Measurements from ENCODE around the gene CFAP410. TPM values are rescaled to one million over a fixed set of nuclear protein-coding genes. Genes with fewer than 3 reads are reported as not detected.

Gene CFAP410
- total RNA-seq, 1 donor from 2014 or later, result 23.9 TPM

DNA sequence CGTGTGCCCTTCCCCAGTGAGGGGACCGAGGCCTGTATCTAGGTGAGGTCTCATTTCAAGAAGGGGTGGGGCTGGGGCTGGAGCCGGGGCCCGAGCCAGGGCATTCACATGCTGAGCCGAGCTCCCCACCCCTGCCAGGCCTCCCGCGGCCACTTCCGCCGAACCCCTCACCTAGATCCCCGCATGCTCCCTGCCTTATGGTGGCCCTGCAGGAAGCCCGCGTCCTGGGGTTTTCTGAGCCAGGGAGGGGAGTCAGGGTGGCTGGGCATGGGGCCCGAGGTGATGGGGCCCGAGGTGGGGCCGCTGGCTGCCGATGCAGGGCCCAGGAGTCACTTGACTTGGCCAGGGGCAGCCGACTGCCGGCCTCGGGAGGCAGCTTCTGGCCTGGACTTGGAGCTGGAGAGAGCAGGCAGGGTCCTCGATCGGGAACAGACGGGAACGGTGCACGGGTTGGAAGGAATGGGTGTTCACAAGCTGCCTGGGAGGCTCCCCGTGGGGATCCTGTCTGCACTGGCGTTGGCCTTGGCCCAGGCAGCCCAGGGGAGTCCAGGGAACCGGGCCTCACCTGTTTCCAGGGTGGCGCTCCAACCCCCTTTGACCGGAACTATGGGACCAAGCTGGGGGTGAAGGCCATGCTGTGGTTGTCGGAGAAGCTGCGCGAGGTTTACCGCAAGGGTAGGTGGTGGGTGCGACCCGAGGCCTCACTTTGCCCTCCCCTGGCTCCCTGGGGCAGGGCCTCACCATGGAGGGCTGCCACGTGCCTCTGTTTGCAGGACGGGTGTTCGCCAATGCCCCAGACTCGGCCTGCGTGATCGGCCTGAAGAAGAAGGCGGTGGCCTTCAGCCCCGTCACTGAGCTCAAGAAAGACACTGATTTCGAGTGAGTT is 13.6 kb downstream of the CFAP410 start:
- Mint-ChIP-seq H3K27ac (ENCODE audit: unreplicated experiment) (no peak overlapping the region), H3K27me3 (ENCODE audit: low read depth) (no peaks in the 10 kb centered on the region)

DNA sequence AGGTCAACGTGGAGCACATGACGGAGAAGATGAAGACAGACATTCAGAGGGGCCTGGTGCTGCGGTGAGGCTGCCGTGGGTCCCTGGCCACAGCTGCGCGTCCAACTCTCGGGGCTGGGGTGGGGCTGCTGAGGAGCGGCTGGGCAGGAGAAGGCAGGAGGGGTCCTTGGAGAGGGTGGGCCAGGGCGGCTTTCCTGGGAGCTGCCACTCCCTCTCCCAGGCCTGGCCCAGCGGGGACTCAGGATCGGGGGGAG is 14.4 kb downstream of the CFAP410 start:
- no peak overlapping the region for H3K4me3 Mint-ChIP-seq
- no peaks in the 10 kb centered on the region for H3K27me3 Mint-ChIP-seq (ENCODE audit: low read depth)
- TF ChIP-seq, protein P1, sequence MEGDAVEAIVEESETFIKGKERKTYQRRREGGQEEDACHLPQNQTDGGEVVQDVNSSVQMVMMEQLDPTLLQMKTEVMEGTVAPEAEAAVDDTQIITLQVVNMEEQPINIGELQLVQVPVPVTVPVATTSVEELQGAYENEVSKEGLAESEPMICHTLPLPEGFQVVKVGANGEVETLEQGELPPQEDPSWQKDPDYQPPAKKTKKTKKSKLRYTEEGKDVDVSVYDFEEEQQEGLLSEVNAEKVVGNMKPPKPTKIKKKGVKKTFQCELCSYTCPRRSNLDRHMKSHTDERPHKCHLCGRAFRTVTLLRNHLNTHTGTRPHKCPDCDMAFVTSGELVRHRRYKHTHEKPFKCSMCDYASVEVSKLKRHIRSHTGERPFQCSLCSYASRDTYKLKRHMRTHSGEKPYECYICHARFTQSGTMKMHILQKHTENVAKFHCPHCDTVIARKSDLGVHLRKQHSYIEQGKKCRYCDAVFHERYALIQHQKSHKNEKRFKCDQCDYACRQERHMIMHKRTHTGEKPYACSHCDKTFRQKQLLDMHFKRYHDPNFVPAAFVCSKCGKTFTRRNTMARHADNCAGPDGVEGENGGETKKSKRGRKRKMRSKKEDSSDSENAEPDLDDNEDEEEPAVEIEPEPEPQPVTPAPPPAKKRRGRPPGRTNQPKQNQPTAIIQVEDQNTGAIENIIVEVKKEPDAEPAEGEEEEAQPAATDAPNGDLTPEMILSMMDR (conservative IDR thresholded peaks at IDR 0.05), result no peak
- H3K9me3 Mint-ChIP-seq, result no peaks in the 10 kb centered on the region
- no peaks in the 10 kb centered on the region for H3K4me1 Mint-ChIP-seq
- no peaks in the 10 kb centered on the region for H3K36me3 Mint-ChIP-seq (ENCODE audit: low read depth)
- no peak overlapping the region for H3K27ac Mint-ChIP-seq (ENCODE audit: unreplicated experiment)
- no peak for DNase-seq (ENCODE audit: low read depth, low spot score)

More for the DNA sequence above, 13.6 kb downstream of the CFAP410 start:
- H3K4me1 Mint-ChIP-seq, result no peaks in the 10 kb centered on the region
- no peak for DNase-seq (ENCODE audit: low read depth, low spot score)
- no peaks in the 10 kb centered on the region for H3K36me3 Mint-ChIP-seq (ENCODE audit: low read depth)
- TF ChIP-seq, protein P1 (conservative IDR thresholded peaks at IDR 0.05), result no peak
- no peak overlapping the region for H3K4me3 Mint-ChIP-seq
- H3K9me3 Mint-ChIP-seq, result no peaks in the 10 kb centered on the region

DNA sequence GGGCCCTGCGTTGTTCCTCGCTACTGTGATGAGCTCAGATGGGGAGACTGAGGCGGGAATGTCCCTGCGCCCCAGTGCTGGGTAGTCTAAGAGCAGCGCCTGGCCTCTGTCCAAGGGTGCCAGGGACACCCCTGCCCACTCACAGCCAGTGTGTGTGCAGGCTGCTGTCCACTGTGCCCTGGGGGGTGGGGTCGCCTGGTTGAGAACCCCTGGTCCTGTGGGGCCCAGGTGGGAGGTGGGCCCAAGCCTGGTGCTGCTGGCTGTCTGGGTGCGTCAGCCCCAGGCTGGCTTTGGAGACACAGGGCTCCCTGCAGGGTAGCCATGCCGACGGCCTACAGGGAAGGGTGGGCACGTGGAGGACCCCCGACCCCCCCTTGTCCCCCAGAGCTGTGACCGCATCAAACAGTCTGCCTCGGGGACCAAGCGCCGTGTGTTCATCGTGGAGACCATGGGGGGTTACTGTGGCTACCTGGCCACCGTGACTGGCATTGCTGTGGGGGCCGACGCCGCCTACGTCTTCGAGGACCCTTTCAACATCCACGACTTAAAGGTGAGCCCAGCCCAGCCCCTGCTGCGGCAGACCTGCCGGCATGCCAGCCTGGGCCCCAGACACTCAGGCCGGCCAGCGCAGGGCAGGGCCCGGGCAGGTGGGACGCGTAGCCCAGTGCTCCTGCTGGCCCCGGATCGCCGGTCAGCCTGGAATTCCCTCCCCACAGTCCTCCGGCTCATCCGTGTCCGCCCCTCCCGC is 14.9 kb downstream of the CFAP410 start:
- Mint-ChIP-seq H3K27me3 (ENCODE audit: low read depth) (no peaks in the 10 kb centered on the region), H3K36me3 (ENCODE audit: low read depth) (no peaks in the 10 kb centered on the region), H3K27ac (ENCODE audit: unreplicated experiment) (no peak overlapping the region), H3K4me1 (no peaks in the 10 kb centered on the region), H3K9me3 (no peaks in the 10 kb centered on the region), H3K4me3 (no peak overlapping the region)
- TF ChIP-seq, protein P1 (conservative IDR thresholded peaks at IDR 0.05), result no peak
- no peak for DNase-seq (ENCODE audit: low read depth, low spot score)

DNA sequence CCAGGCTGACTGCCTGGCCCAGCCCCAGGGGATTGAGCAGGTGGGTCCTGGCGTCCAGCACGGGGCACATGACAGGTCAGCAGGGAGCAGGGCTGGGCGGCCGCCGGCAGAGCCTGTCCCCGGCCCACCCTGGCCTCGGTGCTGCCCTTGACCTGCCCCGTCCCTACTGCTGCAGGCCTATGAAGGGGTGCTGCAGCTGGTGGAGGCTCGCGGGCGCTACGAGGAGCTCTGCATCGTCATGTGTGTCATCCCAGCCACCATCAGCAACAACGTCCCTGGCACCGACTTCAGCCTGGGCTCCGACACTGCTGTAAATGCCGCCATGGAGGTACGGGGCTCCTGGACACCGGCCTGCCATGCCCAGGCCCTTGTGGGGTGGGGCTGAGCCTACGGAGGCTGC is 15.6 kb downstream of the CFAP410 start:
- H3K36me3 Mint-ChIP-seq (ENCODE audit: low read depth), result no peaks in the 10 kb centered on the region
- no peaks in the 10 kb centered on the region for H3K9me3 Mint-ChIP-seq
- H3K27me3 Mint-ChIP-seq (ENCODE audit: low read depth), result no peaks in the 10 kb centered on the region
- H3K4me3 Mint-ChIP-seq, result no peak overlapping the region
- no peaks in the 10 kb centered on the region for H3K4me1 Mint-ChIP-seq
- no peak overlapping the region for H3K27ac Mint-ChIP-seq (ENCODE audit: unreplicated experiment)
- no peak for DNase-seq (ENCODE audit: low read depth, low spot score)
- TF ChIP-seq, protein P1 (conservative IDR thresholded peaks at IDR 0.05), result no peak

DNA sequence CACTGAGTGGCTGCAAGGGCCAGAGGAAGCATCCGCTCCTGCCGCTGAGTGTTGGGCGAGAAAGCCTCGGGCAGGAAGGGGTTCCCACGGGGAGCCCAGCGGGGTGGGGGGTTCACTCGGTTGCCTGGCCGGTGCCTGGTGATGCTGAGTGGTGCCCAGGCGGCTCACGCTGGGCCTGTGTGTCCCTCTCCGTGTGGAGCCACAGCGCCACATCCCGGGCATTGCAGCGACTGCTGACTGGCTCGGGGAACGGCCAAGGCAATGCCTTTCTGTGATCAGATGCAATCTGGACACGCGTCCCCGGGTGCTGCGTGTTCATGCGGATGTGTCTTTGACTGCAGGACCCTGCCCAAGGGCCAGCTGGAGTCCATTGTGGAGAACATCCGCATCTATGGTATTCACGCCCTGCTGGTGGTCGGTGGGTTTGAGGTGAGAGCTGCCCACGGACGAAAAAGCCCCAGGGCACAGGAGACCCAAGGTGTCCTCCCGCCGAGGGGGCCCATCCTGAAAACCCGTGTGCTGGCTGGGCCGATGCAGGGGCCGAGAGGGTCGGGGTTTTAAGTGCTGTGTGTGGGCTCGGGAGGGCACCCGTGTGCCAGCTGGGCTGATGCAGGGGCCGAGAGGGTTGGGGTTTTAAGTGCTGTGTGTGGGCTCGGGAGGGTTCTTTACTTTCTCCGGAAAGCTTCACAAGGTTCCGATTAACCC is 16.4 kb downstream of the CFAP410 start:
- TF ChIP-seq, protein P1 (conservative IDR thresholded peaks at IDR 0.05), result no peak
- DNase-seq (ENCODE audit: low read depth, low spot score), result no peak
- no peaks in the 10 kb centered on the region for H3K36me3 Mint-ChIP-seq (ENCODE audit: low read depth)
- H3K27me3 Mint-ChIP-seq (ENCODE audit: low read depth), result no peaks in the 10 kb centered on the region
- no peaks in the 10 kb centered on the region for H3K4me1 Mint-ChIP-seq
- H3K9me3 Mint-ChIP-seq, result no peaks in the 10 kb centered on the region
- no peak overlapping the region for H3K27ac Mint-ChIP-seq (ENCODE audit: unreplicated experiment)
- no peak overlapping the region for H3K4me3 Mint-ChIP-seq

All from neural crest cell (in vitro differentiated cells).